OCI-LY3 (cell line): ENCODE results near the gene PRSS33.

Source experiments
- H2AFZ ChIP-seq: fragments of 200-600, 300-600 bp; shearing (Covaris generic); 2 replicates; pipeline ENCODE4 v1.6.0; 2014; ENCODE audit warnings: antibody characterized with exemption, low read depth, low read length
- H3K27ac ChIP-seq: fragments of 200-600, 300-600 bp; sonication (generic); 2 replicates; pipeline ENCODE4 v1.5.1; 2014; ENCODE audit warnings: mild to moderate bottlenecking, low read length, moderate library complexity, mixed read lengths
- H3K27me3 ChIP-seq: fragments of 200-600, 300-600 bp; sonication (generic); 2 replicates; pipeline ENCODE4 v1.6.1; 2014; ENCODE audit warnings: low read depth, low read length, mixed read lengths
- H3K36me3 ChIP-seq: fragments of 200-600, 300-600 bp; sonication (generic); replicated peaks from 2 replicates; pipeline ENCODE3; 2014; ENCODE audit warnings: low read depth, low read length, mixed read lengths
- H3K4me1 ChIP-seq: fragments of 300-600, 200-600 bp; sonication (generic); 2 replicates; pipeline ENCODE4 v1.6.1; 2014; ENCODE audit warnings: low read length, mixed read lengths
- H3K4me2 ChIP-seq: fragments of 200-600, 300-600 bp; sonication (generic); 2 replicates; pipeline ENCODE4 v1.6.1; 2014; ENCODE audit warnings: low read length, mixed read lengths
- H3K4me3 ChIP-seq: fragments of 300-600, 200-600 bp; sonication (generic); 2 replicates; pipeline ENCODE4 v1.5.1; 2014; ENCODE audit warnings: antibody characterized with exemption, mild to moderate bottlenecking, low read length, moderate library complexity
- H3K79me2 ChIP-seq: fragments of 300-600, 200-600 bp; shearing (Covaris generic); 2 replicates; pipeline ENCODE4 v1.6.1; 2014; ENCODE audit warnings: mild to moderate bottlenecking, low read length, mixed read lengths
- H3K9ac ChIP-seq: fragments of 300-600, 200-600 bp; shearing (Covaris generic); 2 replicates; pipeline ENCODE4 v1.6.0; 2014; ENCODE audit warnings: mild to moderate bottlenecking, low read length, moderate library complexity
- H3K9me3 ChIP-seq: fragments of 200-600, 300-600 bp; shearing (Covaris generic); 2 replicates; pipeline ENCODE4 v1.6.1; 2014; ENCODE audit warnings: low read length, mixed read lengths; ENCODE audit not compliant: insufficient read depth
- H4K20me1 ChIP-seq: fragments of 200-600, 300-600 bp; sonication (generic); 2 replicates; pipeline ENCODE4 v1.6.1; 2016; ENCODE audit warnings: low read length, mixed read lengths; ENCODE audit not compliant: insufficient read depth
- CTCF ChIP-seq: fragments of 200-600, 300-600 bp; sonication (generic); IDR thresholded peaks from 2 replicates; pipeline ENCODE4 v1.5.1; 2014; ENCODE audit warnings: antibody characterized with exemption, low read length, low read depth
- EZH2phosphoT487 ChIP-seq: fragments of 200-600 bp; shearing (Covaris generic); IDR thresholded peaks from 2 replicates; pipeline ENCODE4 v1.6.1; 2018; ENCODE audit warnings: antibody characterized with exemption, mixed run types, low read depth

PRSS33 gene, protein sequence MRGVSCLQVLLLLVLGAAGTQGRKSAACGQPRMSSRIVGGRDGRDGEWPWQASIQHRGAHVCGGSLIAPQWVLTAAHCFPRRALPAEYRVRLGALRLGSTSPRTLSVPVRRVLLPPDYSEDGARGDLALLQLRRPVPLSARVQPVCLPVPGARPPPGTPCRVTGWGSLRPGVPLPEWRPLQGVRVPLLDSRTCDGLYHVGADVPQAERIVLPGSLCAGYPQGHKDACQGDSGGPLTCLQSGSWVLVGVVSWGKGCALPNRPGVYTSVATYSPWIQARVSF

GRCh38 chr16:2787406-2787805 is at the start of gene PRSS33:
Gene PRSS33, minus strand, starts transcription at chr16:2787560. Its CDS starts 1,013 bp downstream, at chr16:2786547.
- Histone ChIP-seq H3K79me2 (no peaks in the 10 kb centered on the region), H2AFZ (no peak within 1 kb of the TSS), H3K27ac (no peak within 1 kb of the TSS), H3K9me3 (no peaks in the 10 kb centered on the region), H3K4me1 (no peaks in the 10 kb centered on the region), H4K20me1 (no peaks in the 10 kb centered on the region), H3K4me3 (no peak within 1 kb of the TSS), H3K27me3 (0 out of 2 replicates have a peak, but pooled peaks cover 5% of the 10 kb centered on the region), H3K36me3 (no peaks in the 10 kb centered on the region), H3K9ac (no peak within 1 kb of the TSS), H3K4me2 (no peak within 1 kb of the TSS)
- TF ChIP-seq CTCF (no peak), EZH2phosphoT487 (no peak)

GRCh38 chr16:2836646-2837508 is 49.5 kb upstream of the PRSS33 start:
- H3K27me3 ChIP-seq: no peaks in the 10 kb centered on the region
- no peaks in the 10 kb centered on the region for H3K79me2 ChIP-seq
- H3K4me1 ChIP-seq: no peaks in the 10 kb centered on the region
- no peak for TF ChIP-seq EZH2phosphoT487
- TF ChIP-seq CTCF: no peak
- H3K4me3 ChIP-seq: no peak overlapping the region
- no peaks in the 10 kb centered on the region for H4K20me1 ChIP-seq
- no peaks in the 10 kb centered on the region for H3K9me3 ChIP-seq
- H3K36me3 ChIP-seq: no peaks in the 10 kb centered on the region
- no peak overlapping the region for H3K4me2 ChIP-seq
- no peak overlapping the region for H3K9ac ChIP-seq
- H2AFZ ChIP-seq: no peak overlapping the region
- no peak overlapping the region for H3K27ac ChIP-seq

DNA sequence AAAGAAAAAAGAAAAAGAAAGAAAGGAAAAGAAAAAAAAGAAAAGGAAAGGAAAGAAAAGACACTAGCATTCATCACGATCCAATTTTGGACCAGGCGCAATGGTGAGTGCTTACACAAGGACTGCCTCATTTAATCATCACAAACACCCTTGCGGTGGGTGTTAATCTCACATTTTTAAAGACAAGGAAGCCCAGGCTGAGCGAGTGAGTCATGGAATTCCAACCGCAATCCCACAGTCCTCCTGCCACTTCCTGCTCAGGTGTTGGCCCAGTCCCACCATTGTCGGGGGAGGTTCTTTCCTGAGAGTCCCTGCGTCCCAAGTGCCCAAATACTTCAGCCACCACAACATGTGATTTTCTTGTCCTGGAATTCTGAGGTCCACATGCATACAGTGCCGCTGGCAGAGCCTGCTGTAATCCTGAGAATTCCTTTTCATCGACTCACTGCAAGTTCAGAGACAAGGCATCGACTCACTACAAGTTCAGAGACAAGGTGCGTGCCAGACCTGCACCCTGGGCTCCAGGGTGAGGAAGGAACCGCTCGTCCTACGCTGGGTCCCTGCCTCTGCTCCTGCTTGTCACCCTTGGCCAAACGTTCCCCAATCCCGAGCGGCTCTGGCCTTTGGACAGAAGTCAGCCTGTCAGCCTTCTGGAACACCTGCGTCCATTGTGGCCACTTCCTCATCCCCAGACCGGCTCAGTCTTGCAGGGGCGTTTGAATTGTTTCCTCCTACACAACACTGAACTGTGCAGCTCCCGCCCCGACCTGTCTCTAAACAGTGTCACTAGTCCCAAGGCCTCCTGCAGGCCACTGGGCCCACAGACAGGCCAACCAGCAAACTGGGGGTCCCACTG is 48.5 kb upstream of the PRSS33 start:
- Histone ChIP-seq H2AFZ (no peak overlapping the region), H4K20me1 (no peaks in the 10 kb centered on the region), H3K79me2 (no peaks in the 10 kb centered on the region), H3K9me3 (no peaks in the 10 kb centered on the region), H3K9ac (no peak overlapping the region), H3K4me2 (no peak overlapping the region), H3K27me3 (no peaks in the 10 kb centered on the region), H3K4me3 (no peak overlapping the region), H3K36me3 (no peaks in the 10 kb centered on the region), H3K4me1 (no peaks in the 10 kb centered on the region), H3K27ac (no peak overlapping the region)
- TF ChIP-seq EZH2phosphoT487 (no peak), CTCF (no peak)

DNA sequence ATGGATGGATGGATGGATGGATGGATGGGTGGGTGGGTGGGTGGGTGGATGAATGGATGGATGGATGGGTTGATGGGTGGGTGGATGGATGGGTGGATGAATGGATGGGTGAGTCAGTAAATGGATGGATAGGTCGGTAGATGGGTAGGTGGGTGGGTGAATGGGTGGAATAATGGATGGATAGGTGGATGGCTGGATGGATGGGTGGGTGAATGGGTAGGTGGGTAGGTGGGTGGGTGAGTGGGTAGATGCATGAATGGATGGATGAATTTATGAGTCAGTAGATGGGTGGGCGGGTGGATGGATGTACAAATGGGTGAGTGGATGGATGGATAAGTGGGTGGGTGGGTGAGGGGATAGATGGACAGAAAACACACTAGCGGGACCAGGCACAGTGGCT is 47.6 kb upstream of the PRSS33 start:
- Histone ChIP-seq H3K9me3 (no peaks in the 10 kb centered on the region), H3K27ac (no peak overlapping the region), H3K4me3 (no peak overlapping the region), H3K36me3 (no peaks in the 10 kb centered on the region), H3K79me2 (no peaks in the 10 kb centered on the region), H4K20me1 (no peaks in the 10 kb centered on the region), H3K27me3 (no peaks in the 10 kb centered on the region), H3K9ac (no peak overlapping the region), H3K4me2 (no peak overlapping the region), H2AFZ (no peak overlapping the region), H3K4me1 (no peaks in the 10 kb centered on the region)
- TF ChIP-seq CTCF (no peak), EZH2phosphoT487 (no peak)
